Kidney capillary endothelial cell (primary cell): ENCODE measurements around the gene AHI1.
A peak's percentile ranks its signal among the peaks of the same experiment; 100 is the strongest.

ENCODE experiments used
- DNase-seq: peaks from one replicate; pipeline ENCODE4 v3.0.0-alpha.2; 2018; ENCODE audit warnings: low spot score

The AHI1 gene

DNA sequence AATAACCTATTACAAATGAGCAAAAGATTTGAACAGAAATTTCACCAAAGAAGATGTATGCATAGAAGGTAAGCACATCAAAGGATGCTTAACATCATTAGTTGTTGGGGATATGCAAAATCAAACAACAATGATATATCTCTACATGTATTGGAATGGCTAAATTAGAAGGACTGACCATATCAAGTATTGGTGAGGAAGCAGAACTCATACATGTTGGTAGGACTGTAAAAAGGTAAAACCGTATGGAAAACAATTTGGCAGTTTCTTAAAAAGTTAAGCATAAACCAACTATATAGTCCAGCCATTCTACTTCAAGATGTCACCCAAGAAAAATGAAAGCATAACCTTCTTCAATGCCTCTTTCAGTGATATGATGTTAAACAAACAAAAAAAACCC is 202.5 kb downstream of the AHI1 start:
- DNase-seq: no peak

DNA sequence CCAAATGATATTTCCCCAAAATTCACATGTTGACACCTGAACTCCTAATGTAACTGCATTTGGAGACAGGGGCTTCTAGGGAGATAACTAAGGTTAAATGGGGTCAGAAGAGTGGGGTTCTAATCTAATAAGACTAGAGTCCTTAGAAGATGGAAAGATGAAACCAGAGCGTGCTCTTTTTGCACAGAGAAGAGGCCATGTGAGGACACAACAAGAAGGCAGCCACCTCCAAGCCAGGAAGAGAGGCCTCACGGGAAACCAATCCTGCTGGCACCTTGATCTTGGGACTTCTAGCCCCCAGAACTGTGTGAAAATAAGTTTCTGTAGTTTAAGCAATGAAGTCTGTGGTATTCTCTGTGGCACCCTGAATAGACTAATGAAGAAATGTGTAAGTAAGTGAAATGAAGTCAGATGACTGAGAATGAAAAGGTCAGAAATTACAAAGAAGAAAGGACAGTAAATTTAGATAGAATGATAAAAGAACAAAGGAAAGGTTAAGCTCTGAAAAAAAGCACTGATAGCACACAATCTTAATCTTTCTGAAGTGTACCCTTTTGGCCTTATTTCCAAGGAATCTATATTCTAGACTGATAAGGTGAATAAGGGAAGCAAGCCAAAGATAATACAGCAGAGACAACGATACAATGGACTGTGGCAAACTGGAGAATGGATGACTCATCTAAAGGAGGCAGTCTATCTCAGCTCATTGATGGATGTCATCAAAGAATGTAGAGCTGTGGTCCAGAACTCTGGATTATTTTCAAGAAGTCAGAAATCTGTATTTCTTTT is 206.1 kb downstream of the AHI1 start:
- DNase-seq: peak; percentile 42

DNA sequence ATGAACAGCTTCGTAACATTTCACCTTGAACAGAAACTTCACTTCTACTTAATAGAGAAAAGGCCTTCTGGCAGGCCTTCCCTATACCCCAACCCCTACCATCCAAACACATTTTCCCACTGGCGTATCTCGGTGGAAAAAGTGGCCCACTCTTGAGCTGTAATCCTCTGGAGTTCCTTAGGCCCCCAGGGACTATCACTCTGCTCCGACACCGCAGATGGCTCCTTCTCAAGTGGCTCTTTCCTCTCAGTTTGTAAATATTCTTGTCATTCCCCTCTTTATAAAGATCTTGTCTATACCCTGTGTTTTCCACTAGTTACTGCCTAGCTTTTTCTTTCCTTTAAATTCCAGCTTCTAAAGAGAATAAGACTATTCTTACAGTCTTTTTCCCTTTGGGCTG is 207.7 kb downstream of the AHI1 start:
- no peak for DNase-seq

DNA sequence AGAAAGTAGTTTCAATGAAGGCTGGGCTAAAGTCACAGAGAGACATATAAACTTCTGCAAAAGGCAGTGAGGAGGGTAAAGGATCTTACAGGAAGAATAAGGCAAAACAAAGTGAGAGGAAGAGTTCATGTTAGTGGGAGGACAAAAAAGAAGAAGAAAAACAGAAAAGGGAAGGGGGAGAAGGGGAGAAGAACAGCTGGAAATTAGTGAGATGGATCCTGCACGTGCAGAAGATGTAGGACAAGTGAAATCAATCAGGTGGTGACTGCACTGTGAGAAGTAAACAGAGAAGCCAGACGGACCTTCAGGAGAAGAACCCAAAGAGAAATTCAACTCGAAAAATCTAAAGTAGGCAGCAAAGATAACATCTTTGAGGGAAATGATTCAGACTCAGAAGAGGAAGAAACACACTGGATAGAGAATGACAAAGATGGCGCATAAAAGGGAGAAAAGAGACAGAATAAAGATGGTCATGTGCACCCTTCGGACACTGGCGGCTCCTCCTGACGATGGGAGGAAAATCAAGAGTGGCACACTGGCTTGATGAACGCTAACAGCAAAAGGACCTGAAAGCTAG is 210.5 kb downstream of the AHI1 start:
- DNase-seq: no peak

DNA sequence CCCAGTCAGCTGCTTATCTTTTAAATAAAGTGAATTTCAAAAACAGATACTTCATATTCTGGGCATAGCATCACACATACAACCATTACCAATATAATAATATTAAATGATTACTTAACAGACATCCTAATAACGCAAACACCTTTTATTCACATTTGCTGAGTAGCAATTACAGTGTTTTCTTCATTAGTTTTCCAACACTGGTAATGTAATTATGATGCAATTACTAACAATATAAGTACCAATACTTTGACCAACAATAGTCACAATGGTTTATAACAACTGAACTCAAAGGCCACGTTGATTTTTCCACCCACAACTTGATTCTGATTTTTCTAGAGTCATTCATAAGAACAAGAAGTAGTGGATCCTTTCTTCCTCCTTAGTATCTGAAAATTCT is 212.4 kb downstream of the AHI1 start:
- no peak for DNase-seq

DNA sequence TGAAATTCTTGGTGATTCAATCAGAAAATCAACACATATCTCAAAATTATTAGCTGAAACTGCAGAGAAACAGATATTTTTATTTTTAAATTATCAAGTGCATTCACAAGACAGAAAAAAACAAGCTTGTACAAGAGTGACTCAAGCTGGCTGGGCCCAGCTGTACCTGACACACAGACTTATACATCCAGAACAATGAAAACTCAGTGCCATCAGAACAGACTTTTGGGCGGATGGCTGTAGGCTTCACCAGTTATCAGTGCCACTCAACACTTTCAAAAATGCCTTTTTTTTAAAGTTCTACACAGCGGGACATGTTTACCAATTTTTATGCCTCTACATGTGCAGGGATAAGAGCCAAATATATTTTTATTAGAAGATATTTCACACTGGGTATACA is 213.6 kb downstream of the AHI1 start:
- no peak for DNase-seq

DNA sequence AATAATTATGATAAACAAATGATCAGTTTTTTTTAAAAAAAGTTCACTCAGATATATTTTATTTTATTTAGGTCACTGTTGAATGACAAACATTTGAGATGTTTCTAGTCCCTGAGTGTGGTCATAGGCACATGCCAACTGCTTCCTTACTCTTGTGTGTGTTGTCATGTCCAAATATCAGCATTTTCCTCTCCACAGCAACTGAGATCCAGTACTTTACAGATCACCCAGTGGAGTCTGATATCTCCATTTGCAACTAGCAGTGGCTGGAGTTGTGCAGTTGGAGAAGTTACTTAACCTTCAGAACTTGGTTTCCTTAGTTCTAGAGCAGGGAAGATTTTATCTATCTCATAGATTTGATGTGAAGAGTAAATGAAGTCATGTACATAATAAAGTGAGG is 215.1 kb downstream of the AHI1 start:
- no peak for DNase-seq

DNA sequence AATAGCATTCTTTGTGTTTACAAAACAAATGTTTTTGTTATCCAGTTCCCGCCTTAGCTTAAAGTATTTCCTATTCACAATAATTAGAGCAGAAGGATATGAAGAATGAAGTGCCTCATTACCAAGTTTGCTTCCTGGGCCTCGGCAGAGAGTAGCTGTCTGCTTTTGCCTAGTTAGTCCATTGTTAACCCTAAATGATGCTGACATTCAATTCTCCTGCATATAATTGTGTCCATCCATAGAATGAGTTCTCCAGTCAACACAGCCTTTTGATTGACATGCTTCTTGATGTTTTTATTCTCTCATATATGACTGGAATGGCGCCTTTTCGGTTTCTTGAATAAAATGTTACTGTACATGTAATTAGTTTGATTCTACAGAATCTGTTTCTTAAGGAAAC is 215.6 kb downstream of the AHI1 start:
- no peak for DNase-seq

DNA sequence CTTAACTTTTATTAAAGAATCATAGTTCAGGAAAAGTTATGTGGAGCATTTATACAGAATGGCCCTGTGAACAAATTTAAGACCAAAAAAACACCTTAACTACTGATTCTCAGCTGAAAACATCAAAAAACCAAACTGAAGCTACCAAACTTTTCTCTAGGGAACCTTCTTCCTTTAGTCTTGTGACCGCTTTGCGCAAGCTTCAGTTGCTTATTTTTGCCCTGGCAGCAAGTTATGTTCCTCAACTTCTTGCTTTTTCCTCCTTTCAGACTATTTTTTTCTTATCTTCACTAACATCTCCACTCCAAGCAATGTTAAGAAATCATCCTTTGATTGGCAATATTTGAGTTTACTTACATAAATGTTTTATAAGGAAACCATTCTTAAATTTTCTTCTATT is 216.3 kb downstream of the AHI1 start:
- no peak for DNase-seq

DNA sequence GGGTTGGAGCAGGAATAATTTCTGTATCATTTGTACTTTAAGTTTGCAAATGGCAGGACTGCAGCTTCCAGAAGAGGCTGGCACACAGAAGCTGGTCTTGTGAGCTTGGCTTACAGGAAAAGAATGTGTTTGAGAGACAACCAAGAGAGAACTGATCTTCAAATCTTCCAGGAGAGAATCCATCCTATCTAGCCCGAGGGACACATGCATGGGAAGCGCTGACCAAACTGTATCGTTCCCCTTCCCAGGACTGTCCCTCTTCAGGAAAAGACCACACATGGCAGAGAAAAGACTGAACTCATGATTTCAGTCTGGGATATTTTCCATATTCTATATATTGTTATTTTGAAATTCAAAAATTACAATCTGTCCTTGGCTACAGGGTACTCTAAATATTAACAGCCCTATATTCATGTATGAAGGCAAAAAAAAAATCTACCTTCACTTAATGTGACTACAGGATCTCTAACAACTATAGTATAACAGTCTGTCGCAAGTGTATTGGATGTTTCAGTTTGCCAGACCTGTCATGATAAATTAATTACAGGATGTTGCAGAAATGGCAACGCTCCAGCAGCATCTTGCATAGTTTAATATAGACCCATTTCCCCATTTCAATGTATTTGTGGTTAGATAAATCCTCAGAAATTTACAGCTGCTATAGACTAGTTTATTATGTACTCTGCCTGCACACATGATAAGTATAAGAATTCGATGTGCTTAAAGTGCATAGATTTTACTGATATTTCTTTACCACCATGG is 217.0 kb downstream of the AHI1 start:
- DNase-seq: no peak

DNA sequence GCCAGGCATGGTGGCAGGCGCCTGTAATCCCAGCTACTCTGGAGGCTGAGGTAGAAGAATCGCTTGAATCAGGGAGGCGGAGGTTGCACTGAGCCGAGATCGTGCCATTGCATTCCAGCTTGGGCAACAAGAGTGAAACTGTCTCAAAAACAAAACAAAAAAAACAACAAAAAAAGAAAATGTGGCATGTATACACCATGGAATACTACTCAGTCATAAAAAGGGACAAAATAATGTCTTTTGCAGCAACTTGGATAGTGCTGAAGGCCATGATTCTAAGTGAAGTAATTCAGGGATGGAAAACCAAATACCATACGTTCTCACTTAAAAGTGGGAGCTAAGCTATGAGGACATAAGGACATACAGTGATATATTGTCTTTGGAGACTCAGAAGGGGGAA is 220.1 kb downstream of the AHI1 start:
- DNase-seq: no peak

DNA sequence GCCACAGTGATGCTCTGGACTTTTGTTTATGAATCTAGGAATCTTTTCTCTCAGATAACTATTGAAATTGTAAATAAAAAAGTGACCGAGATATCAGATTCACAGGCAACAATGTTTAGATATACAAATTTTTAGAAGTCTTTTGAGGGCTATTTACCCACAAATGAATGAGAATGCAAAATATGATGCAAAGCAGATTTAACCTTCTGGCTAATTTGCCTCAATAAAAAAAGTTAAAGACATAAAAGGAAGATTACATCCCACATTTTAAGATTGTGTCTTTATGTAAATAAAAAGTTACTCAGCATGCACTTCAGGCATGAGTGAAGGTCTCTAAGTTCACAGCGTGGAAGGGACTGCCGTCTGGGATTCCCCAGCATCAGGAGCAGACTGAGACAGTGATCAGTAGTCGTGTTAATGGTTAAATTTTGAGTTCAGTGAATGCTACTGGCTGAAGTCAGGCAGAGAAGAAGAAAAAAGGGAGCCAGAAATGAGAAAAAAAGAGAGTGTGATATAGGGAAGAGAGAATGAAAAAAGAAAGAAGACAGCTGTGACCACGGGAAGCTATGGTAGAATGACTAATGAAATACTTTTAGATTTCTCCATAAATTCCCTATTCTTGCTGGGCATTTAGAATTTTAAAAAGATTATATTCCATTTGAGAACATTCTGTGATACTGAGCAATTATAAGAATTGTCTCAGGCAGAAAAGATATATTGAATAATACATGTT is 222.8 kb downstream of the AHI1 start:
- no peak for DNase-seq

DNA sequence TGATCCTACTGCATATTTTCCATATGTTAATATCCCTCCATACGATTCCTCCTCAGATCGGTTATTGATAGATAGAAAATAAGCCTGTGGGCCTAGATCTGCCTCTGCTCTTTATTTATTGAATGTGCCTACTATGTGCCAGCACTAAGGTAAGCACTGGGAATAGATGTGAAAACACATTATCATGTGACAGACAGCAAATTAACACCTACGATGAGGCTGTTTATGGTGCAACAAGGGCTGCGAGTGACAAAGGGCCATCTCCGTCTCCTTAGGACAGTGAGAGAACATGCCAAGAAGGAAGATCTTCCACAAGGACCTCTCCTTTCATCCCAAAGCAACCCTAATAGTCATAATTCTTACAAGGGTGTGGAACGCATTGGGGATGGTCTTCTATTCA is 225.9 kb downstream of the AHI1 start:
- no peak for DNase-seq

DNA sequence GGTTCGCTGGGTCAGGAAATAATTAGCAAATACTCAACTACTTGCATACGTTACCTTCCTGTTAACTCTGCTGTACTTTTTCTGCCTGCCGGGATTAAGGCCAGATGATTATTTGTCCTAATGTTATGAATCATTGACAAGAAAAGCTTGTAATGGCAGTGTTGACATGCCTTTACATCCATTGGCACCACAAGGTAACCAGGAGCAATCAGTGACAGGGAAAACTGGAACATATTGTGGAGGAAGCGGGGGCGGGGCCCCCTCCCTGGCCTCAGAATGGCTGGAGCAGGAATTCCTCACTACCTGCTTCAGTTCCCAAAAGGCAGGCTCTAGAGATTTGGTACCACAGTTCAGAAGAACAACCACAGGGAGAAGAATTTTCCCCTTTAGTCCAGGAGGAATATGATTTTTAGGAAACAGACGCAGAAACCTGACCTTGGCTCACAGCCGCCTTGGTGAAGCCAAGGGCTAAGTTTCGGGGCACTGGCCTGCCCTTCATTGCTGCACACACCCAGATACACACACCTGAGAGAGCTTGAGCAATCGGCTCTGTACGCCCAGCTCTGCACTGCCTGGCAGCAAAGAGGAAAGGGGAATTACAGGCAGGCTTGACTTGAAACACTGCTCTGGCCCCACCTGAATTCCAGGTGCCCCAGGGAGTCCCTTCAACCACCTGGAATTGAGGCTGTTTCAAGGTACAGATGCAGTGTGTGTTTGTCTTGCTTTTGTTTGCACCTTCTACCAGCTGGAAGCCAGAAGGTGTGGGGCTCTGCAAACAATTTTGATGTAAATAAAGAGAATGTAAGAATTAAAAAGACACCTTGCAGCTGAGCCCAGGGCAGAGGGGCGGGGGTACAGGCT is 226.6 kb downstream of the AHI1 start:
- DNase-seq: no peak

DNA sequence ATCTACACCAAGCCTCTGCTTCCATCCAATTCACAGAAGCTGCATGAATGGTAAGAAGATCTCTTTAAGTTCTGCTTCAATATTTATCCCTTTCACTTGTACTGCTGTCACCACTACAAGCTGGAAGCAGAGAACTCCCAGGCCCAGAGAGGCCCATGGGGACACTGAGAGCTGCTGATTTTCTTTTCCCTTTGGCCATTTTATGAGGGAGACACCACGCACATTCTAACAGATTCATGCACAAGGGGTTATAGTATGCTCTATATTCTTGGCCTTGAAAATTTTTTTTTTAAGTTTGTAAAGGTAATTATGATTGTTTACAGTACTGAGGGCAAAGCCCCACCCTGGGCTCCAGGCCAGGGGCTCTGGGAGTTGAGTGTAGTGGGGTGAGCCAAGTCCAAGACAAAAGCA is 228.1 kb downstream of the AHI1 start:
- no peak for DNase-seq

DNA sequence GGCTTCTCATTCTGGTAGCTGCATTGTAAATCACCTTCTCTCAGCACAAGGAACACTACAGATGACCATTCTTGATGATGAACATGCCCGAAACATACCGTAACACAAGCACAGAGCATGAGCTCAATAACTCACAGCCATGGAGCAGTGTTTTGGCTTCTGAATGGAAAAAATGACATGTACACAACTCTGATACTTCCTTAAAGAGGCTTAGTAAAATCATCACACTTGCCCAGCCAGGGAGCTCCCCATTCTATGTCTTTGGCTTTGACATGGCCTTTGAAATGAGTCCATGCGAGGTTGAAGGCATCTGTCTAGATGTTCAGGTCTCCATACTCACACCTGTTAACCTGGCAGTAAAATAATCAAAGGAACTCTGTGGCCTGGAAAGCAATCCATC is 228.8 kb downstream of the AHI1 start:
- DNase-seq: no peak

DNA sequence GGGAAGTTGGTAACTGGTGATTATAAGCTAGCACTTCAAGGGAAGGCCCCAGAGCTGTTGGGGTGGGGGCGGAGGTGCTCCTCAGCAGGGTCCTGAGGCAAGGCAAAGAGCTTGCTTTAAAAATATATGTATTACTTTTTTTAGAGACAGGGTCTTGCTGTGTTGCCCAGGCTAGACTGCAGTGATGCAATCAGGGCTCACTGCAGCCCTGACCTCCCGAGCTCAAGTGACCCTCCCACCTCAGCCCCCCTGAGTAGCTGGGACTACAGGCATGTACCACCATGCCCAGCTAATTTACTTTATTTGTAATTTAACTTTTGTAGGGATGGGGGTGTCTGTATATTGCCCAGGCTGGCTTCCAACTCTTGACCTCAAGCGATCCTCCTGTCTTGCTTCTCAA is 229.3 kb downstream of the AHI1 start:
- no peak for DNase-seq

DNA sequence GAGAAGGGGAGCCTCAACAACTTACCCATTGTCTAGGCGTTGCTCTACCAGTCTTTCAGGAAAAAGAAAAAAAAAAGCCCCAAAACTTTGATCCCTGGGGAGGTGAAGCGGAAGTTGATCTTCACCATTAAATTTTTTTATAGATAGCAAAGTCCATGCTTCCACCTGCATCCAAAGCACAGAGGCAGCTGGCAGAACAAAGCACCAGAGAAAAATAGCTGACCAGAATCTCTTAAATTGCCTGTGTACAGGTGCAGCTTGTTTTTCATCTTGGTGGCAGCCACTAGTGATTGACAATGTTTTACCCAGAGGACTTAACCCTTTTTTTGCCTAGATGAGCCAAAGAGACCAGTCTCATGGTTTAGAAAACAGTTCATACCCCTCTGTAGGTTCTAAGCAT is 230.5 kb downstream of the AHI1 start:
- no peak for DNase-seq

DNA sequence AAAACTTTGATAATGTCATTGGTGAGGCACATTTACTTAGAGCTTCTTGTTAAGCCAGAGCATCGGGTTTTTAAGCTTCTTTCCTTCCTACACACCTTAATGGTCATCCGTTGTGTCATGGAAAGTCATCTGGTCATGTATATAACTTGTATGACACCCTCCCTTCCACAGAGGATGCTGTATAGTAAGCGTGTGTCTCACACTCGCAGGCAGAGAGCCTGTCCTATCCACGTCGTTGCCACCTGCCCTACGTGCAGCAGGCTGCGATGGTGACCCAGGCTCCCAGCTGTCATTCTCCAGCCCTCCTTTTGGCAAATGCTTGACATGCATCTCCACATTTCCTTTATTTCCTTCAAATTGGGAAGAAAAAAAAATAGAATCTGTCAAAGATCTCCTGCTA is 230.9 kb downstream of the AHI1 start:
- DNase-seq: no peak

DNA sequence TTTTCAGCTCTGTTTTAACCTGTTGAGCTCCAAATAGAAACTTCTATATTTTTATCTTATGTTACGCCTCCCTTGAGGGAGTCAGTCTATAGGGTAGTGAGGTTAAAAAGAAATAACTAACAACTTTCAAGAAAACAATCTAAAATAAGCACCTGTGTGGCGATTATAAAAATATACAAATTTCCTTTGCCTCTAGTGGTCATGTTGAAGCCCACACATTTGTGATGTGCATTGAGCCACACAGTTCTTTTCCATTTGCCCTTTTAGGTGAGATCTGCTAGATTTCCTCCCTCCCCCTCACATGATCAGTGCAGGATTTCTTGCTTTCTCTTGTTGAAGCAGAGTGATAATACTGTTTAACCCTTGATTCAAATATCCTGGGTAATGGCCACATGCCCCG is 232.3 kb downstream of the AHI1 start:
- no peak for DNase-seq

DNA sequence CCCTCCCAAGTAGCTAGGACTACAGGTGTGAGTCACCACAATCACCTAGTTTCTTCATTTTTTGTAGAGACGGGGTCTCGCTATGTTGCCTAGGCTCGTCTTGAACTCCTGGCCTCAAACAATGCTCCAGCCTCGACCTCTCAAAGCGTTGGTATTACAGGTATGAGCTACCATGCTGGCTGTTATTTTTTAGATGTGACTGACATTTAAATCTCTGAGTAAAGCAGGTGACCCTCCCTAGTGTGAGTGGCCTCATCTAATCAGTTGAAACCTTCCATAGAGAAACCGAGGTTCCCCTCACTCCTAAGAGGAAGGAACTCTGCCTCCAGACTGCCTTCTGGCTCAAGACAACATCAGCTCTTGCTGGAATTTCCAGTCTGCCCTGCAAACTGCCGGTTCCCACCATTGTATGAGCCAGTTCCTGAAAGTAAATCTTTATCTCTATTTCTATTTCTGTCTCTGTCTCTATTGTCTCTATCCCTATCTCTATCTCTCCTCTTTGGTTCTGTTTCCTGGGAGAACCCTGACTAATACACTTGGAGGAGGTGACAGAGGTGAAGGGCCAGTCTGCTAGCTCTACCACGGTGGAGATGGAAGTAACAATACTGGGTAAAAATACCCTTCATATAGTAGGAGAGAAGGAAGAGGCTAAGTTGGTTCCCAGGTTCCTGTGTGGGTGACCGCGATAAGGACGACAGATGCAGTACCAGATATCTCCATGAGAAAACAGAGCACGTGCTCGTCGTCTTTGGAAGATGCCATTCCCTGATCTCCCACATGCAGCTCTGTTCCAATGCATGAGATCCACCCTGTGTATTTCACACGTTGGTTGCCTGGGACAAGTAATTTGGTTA is 235.4 kb downstream of the AHI1 start:
- no peak for DNase-seq
